PC-3 (cell line): ENCODE measurements around the gene CHAC2. TPM values are rescaled to one million over a fixed set of nuclear protein-coding genes. Genes with fewer than 3 reads are reported as not detected.

ENCODE experiments used
- ATAC-seq: fragments of 200-7000 bp; cut with Tn5 transposase; 2 replicates; pipeline ENCODE4 v1.9.1; 2020; ENCODE audit warnings: mild to moderate bottlenecking, moderate library complexity
- BruUV-seq: library from RNA; stranded (reverse); fragments of 400-500 nt; replicated peaks from 2 replicates; lab custom pipeline; 2021; lab: Mats Ljungman, UMichigan
- CTCF ChIA-PET: fragments of 300-600 bp; sonication (Branson Sonifier 250); formaldehyde crosslinking; loops from one replicate; lab custom pipeline; 2022; ENCODE audit warnings: antibody characterized with exemption; lab: Charles Lee
- POLR2A ChIA-PET: fragments of 300-600 bp; sonication (Branson Sonifier 250); formaldehyde crosslinking; loops from one replicate; lab custom pipeline; 2022; ENCODE audit warnings: antibody characterized with exemption; ENCODE audit not compliant: unreplicated experiment; lab: Charles Lee
- DNase-seq: peaks from one replicate; pipeline ENCODE4 v3.0.0-alpha.2; 2015
- H2AFZ ChIP-seq: fragments of 300-600 bp; sonication (generic); 2 replicates; pipeline ENCODE4 v1.6.0; 2016; ENCODE audit warnings: antibody characterized with exemption, low read length
- H3F3A ChIP-seq: fragments of 300-600 bp; sonication (generic); one replicate; pipeline ENCODE4 v1.6.0; 2017; ENCODE audit warnings: antibody characterized with exemption, low read length, control low read depth, mild to moderate bottlenecking; ENCODE audit not compliant: unreplicated experiment
- H3K27ac ChIP-seq: fragments of 300-600 bp; sonication (generic); 2 replicates; pipeline ENCODE4 v1.5.1; 2016; ENCODE audit warnings: mild to moderate bottlenecking, low read length
- H3K27me3 ChIP-seq: fragments of 300-600 bp; sonication (generic); 2 replicates; pipeline ENCODE4 v1.6.1; 2016; ENCODE audit warnings: low read length, mixed read lengths
- H3K36me3 ChIP-seq: fragments of 300-600 bp; sonication (generic); 2 replicates; pipeline ENCODE4 v1.6.1; 2016; ENCODE audit warnings: low read depth, mixed run types, low read length, mixed read lengths
- H3K4me1 ChIP-seq: fragments of 300-600 bp; sonication (generic); 2 replicates; pipeline ENCODE4 v1.5.1; 2016; ENCODE audit warnings: low read length; ENCODE audit not compliant: insufficient read depth
- H3K4me2 ChIP-seq: fragments of 300-600 bp; sonication (generic); 2 replicates; pipeline ENCODE4 v1.6.0; 2016; ENCODE audit warnings: low read length
- H3K4me3 ChIP-seq: fragments of 300-600 bp; sonication (generic); 2 replicates; pipeline ENCODE4 v1.5.1; 2016; ENCODE audit warnings: mild to moderate bottlenecking, low read length, mixed read lengths
- H3K79me2 ChIP-seq: fragments of 300-600 bp; sonication (generic); 2 replicates; pipeline ENCODE4 v1.6.1; 2017; ENCODE audit warnings: low read length, mixed read lengths
- H3K9ac ChIP-seq: fragments of 300-600 bp; sonication (generic); 2 replicates; pipeline ENCODE4 v1.6.0; 2016; ENCODE audit warnings: mild to moderate bottlenecking, low read length
- H3K9me2 ChIP-seq: fragments of 300-600 bp; sonication (generic); replicated peaks from 2 replicates; pipeline ENCODE4 v1.6.1; 2016; ENCODE audit warnings: mixed run types, low read length, mixed read lengths
- H3K9me3 ChIP-seq: fragments of 300-600 bp; sonication (generic); 2 replicates; pipeline ENCODE4 v1.6.1; 2016; ENCODE audit warnings: low read length, mixed read lengths
- H4K20me1 ChIP-seq: fragments of 300-600 bp; sonication (generic); 2 replicates; pipeline ENCODE4 v1.6.1; 2016; ENCODE audit warnings: low read length, mixed read lengths
- CTCF ChIP-seq: fragments of 300-600 bp; sonication (generic); conservative IDR thresholded peaks from 2 replicates; pipeline ENCODE4 v1.5.1; 2017; ENCODE audit warnings: antibody characterized with exemption, low read depth, mild to moderate bottlenecking, low read length
- EZH2 ChIP-seq: fragments of 300-600 bp; sonication (generic); IDR thresholded peaks from one replicate; pipeline ENCODE4 v1.6.1; 2017; ENCODE audit warnings: antibody characterized with exemption, mild to moderate bottlenecking, low read length; ENCODE audit not compliant: unreplicated experiment
- EZH2phosphoT487 ChIP-seq: fragments of 300-600 bp; sonication (generic); IDR thresholded peaks from 2 replicates; pipeline ENCODE4 v1.6.1; 2018; ENCODE audit warnings: mild to moderate bottlenecking, antibody characterized with exemption, low read length, borderline replicate concordance
- intact Hi-C: fragments of 100-400 bp; cut with micrococcal nuclease; formaldehyde crosslinking; loops from 2 replicates; pipeline ENCODE4 v1.9.0; 2023
- total RNA-seq: library from RNA; depleted of rRNA; stranded (reverse); fragments of >200 nt; gene quantifications from 2 replicates; pipeline ENCODE4 v1.2.3, GENCODE V29; 2014

CHAC2 gene
- total RNA-seq, 1 experiment from 2014 or later = 16.0 TPM

- TF ChIP-seq EZH2 = no peak
- no peak for TF ChIP-seq CTCF
- TF ChIP-seq EZH2phosphoT487 = no peak
- H3K4me1 ChIP-seq = no peaks in the 10 kb centered on the region
- H3K27ac ChIP-seq = no peak overlapping the region
- peaks cover 14% of the 10 kb centered on the region for H3K36me3 ChIP-seq
- no peaks in the 10 kb centered on the region for H4K20me1 ChIP-seq
- H3K9ac ChIP-seq = no peak overlapping the region
- no peaks in the 10 kb centered on the region for H3K9me3 ChIP-seq
- H2AFZ ChIP-seq = no peak overlapping the region
- no peaks in the 10 kb centered on the region for H3K27me3 ChIP-seq
- no TSS peak for BruUV-seq
- no peaks in the 10 kb centered on the region for H3F3A ChIP-seq
- CTCF ChIA-PET = no interaction called here
- intact Hi-C loops = no loop called here
- H3K79me2 ChIP-seq = peaks cover 61% of the 10 kb centered on the region
- no peaks in the 10 kb centered on the region for H3K9me2 ChIP-seq
- POLR2A ChIA-PET = no interaction called here
- no peak overlapping the region for H3K4me2 ChIP-seq
- ATAC-seq = no peak
- H3K4me3 ChIP-seq = no peak overlapping the region
- no peak for DNase-seq
Observed at GRCh38 chr2:53777134-53777533, 9.5 kb downstream of the CHAC2 start.

- DNase-seq (no peak), ATAC-seq (no peak)
- Histone ChIP-seq H3K9ac (no peak overlapping the region), H3K36me3 (peaks cover 14% of the 10 kb centered on the region), H3K27me3 (no peaks in the 10 kb centered on the region), H3F3A (no peaks in the 10 kb centered on the region), H3K9me3 (no peaks in the 10 kb centered on the region), H2AFZ (no peak overlapping the region), H3K79me2 (peaks cover 68% of the 10 kb centered on the region), H3K9me2 (no peaks in the 10 kb centered on the region), H3K4me3 (no peak overlapping the region), H3K4me2 (no peak overlapping the region), H3K27ac (no peak overlapping the region), H4K20me1 (no peaks in the 10 kb centered on the region), H3K4me1 (no peaks in the 10 kb centered on the region)
- ChIA-PET POLR2A (no interaction called here), CTCF (no interaction called here)
- TF ChIP-seq EZH2 = no peak
- TF ChIP-seq EZH2phosphoT487 = no peak
- TF ChIP-seq CTCF = no peak
- no TSS peak for BruUV-seq
- intact Hi-C loops = no loop called here
Observed at GRCh38 chr2:53778536-53779162, 11.0 kb downstream of the CHAC2 start.

GRCh38 chr2:53780056-53780455 is 12.5 kb downstream of the CHAC2 start:
- peaks cover 4% of the 10 kb centered on the region; the same call in 1 of the 2 replicates for H3K4me1 ChIP-seq
- no peak overlapping the region for H3K4me3 ChIP-seq
- H3K36me3 ChIP-seq = peaks cover 4% of the 10 kb centered on the region
- H2AFZ ChIP-seq = no peak overlapping the region
- no peak overlapping the region for H3K9ac ChIP-seq
- ChIA-PET POLR2A (no interaction called here), CTCF (no interaction called here)
- no peak for TF ChIP-seq EZH2
- no peak for TF ChIP-seq EZH2phosphoT487
- no peak for TF ChIP-seq CTCF
- H3K27ac ChIP-seq = no peak overlapping the region
- no peak overlapping the region for H3K4me2 ChIP-seq
- ATAC-seq = no peak
- no peaks in the 10 kb centered on the region for H3F3A ChIP-seq
- no peak for DNase-seq
- H3K9me3 ChIP-seq = no peaks in the 10 kb centered on the region
- intact Hi-C loops = no loop called here
- H3K79me2 ChIP-seq = peaks cover 77% of the 10 kb centered on the region
- H4K20me1 ChIP-seq = no peaks in the 10 kb centered on the region
- H3K9me2 ChIP-seq = no peaks in the 10 kb centered on the region
- H3K27me3 ChIP-seq = no peaks in the 10 kb centered on the region
- BruUV-seq = no TSS peak
